Activated gamma-delta T cell treated with anti-CD3 and anti-CD28 coated beads, Interleukin-2, amount 50 U/mL, for 16 hours (primary cell): ENCODE results near the gene IL17B.
A peak's percentile ranks its signal among the peaks of the same experiment; 100 is the strongest.
"Not testable (repeated sequence)": the region's sequence is repeated elsewhere in the genome, so short reads cannot be mapped to it uniquely, and the experiment has no call there.

Source experiments
- DNase-seq: peaks from one replicate; pipeline ENCODE4 v3.0.0-alpha.2; 2020; ENCODE audit warnings: low read depth

The IL17B gene

GRCh38 chr5:149400304-149400703 is 21.2 kb upstream of the IL17B start:
- no peak for DNase-seq

DNA sequence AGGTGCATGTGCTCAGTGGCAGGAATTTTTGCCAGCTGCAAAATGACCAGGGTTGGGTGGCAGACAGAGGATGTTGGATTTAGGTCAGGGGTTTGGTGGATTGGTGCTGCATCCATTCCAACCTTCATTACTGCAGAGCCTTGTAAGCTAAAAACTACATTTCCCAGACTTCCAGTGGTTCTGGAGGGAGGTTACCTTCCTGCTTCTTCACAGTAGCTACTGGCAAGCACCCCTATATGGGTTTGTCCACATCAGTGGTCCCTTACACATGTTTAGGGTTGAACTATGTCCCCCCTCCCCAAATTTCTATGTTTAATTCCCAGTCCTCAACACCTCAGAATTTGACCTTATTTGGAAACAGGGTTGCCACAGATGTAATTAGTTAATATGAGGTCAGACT is 20.7 kb upstream of the IL17B start:
- DNase-seq: no peak

DNA sequence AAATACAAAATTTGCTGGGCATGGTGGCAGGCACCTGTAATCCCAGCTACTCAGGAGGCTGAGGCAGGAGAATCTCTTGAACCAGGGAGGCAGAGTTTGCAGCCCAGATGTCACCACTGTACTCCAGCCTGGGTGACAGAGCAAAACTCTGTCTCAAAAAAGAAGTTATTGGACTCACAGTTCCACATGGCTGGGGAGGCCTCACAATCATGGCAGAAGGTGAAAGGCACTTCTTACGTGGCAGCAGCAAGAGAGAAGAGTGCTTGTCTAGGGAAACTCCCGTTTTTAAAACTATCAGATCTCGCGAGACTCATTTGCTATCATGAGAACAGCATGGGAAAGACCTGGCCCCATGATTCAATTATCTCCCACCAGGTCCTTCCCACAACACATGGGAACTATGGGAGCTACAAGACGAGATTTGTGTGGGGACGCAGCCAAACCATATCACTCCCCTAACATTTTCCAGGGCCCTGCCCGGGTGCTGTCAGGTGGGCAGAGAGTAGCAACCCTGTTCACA is 19.7 kb upstream of the IL17B start:
- DNase-seq: not testable (repeated sequence)

- no peak for DNase-seq
Observed at GRCh38 chr5:149397530-149397929, 18.4 kb upstream of the IL17B start.

DNA sequence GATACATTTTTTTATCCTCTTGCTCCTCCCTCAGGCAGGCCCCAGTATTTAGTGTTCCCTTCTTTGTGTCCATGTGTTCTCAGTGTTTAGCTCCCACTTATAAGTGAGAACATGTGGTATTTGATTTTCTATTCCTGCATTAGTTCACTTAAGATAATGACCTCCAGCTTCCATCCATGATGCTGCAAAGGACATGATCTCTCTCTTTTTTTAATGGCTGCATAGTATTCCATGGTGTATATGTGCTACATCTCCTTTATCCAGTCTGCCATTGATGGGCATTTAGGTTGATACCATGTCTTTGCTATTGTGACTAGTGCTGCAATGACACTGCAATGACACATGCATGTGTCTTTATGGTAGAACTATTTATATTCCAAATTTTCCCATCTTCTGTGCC is 15.9 kb upstream of the IL17B start:
- DNase-seq: not testable (repeated sequence)

DNA sequence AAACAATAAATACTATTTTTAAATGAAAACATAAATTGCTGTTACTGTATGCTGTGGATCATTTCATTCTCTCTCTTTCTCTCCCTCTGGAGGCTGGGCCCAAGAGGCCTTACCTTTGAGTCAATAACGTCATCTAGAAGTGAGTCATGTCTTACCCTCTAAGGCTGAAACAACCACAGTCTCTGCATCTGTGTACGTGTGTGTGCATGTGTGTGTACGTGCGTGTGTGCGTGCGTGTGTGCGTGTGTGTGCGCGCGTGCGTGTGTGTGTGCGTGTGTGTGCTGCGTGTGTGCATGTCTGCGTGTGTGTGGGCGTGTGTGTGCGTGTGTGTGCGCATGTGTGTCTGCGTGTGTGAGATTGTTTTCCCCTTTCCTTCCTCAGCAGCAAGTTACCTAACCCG is 13.6 kb upstream of the IL17B start:
- no peak for DNase-seq

DNA sequence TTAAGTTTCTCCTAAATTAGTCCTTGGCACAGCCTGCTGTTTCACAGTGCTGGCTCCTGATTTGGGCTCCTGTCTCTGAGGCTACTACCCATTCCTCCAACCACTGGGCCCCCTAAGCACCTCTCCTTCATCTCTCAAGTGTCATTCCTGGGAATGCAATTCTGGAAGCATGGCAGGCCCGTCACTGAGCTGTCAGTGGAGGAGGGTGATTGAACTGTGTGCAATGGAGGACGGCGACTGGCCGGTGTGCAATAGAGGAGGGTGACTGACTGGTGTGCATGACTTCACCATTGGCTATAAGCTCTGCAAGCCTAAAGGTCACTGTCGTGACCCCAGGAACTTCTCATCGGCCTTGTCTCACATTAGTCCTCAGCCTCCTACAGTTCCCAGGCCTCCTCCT is 12.4 kb upstream of the IL17B start:
- no peak for DNase-seq

DNA sequence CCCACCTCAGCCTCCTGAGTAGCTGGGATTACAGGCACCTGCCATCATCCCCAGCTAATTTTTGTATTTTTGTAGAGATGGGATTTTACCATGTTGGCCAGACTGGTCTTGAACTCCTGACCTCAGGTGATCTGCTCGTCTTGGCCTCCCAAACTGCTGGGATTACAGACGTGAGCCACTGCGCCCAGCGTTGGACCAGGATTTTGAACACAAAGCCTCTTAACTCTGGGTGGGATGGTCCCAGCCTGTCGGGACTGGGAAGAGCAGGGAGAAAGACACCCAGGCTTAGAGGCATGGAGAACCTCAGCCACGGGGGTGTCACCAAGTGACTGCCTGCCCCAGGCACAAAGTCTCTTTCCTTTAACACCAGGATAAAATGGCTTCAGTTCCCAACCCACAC is 12.0 kb upstream of the IL17B start:
- not testable (repeated sequence) for DNase-seq

- DNase-seq: no peak
Observed at GRCh38 chr5:149389552-149390495, 10.7 kb upstream of the IL17B start.

DNA sequence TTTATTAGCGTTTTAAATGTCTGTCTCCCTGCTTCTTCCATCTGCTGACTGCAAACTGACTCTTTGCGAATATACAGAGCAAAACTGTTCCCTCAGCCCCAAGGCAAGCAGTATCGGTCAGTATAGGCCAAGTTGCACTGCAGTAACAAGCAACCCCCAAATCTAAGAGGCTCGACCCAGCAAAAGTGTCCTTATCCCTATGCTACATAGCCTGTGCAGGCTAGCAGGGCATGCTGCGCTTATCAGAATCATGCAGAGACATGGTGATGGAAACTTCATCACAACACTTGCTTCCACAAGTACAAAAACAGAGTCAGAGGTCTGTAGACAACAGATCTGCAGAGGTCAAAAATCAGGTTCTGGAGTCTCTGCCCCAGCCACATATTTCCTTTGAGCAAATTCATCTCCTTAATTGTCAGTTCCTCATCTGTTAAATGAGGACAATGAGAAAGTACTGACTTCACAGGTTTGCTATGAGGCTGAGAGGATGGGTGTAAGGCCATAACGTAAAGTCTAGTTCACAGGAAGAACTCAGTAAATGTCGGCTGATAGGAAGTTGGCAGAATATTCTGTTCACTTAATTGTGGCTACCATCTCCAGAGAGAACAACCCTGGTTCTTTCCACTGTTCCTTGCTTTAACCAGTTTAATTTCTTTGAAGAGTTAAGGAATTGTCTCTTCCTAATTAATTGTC is 9.6 kb upstream of the IL17B start:
- no peak for DNase-seq

DNA sequence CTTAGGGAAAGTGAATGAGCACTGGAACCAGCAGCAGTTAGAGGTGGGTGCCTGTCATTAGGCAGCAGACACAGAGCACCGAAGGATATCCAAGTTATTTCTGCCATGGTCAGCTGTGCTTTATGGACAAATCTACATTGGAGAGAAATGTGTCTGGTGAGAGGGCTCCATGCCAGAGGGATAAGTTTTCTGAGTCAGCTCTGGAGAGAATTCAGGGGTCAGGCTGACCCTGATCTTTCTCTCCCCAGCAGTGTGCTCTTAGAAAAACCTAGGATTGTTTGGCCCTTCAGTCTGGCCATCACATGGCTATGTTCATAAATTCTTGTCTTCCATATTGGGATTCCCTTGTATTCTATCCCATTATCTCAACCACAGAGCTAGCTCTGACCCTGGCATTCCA is 8.9 kb upstream of the IL17B start:
- DNase-seq: no peak

DNA sequence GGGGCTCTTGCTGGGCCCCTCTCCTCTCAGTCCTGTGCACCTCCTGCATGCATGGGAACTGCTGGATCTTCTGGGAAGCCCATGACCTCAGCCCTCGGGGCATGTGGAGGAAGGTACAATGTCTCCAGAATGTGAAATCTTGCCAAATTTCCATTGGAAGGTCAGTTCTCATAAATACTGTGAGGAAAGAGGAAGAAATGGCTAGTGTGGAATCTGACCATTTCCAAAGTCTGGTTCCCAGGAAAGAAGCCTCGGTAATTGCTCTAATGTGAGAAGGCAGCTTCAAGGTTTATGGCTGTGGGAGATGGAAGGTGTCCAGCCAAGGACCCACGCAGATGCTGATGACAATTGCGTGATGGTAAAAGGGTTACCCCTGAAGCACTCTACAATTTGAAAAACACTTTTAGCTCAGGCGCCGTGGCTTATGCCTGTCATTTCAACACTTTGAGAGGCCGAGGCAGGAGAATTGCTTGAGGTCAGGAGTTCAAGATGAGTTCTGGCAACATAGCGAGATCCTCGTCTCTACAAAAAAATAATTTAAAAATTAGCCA is 8.1 kb upstream of the IL17B start:
- DNase-seq: no peak

DNA sequence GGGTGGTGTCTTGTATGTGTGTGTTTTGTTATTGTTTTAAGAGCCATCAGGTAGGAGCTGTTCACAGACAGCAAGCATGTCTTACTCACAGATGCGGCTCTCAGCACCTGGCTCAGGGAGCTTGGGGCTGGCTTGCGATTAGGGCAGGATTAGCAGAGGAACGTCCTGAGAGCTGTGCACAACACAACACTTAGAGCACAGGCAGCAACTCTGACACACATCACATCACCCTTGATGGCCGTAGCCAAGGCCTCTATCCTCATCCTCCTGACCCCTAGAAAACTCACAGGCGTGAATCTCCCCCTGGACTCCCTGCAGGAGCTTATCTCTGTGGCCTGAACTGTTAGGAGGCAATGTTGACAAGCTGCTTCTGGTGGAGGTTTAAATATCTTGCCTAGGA is 7.1 kb upstream of the IL17B start:
- no peak for DNase-seq

- DNase-seq: no peak
Observed at GRCh38 chr5:149383399-149383798, 4.3 kb upstream of the IL17B start.

DNA sequence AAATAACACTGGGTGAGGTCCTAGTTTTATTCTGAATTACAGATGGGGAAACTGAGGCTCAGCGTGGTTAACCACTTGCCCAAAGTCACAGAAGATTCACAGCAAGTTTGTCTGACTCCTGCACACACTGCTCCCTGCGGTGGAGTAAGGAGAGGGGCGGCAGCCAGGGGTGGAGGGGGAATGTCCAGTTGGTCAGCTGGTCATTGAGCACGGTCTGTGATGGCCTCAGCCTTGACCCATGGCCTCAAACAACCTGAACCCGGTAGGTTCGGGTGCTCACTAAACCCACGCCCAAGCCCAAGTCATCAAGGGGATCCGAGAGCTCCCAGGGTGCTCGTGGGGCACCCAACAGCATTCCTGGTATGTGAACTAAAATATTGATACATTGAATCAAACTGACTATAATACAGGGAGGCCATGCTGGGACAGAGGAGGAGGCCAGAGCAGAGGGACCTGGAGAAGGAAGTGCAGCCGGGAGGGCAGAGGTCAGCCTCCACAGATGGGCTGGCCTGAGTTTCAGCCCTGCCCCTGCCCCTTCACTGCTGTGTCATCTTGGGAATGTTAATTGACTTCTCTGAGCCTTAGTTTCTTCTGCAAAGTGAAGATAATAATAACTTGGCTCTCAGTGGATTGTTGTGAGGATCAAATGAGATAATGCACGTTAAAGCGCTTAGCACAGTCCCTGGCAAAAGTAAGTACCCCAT is 3.6 kb upstream of the IL17B start:
- DNase-seq: no peak

- peak; percentile 57 for DNase-seq
Observed at GRCh38 chr5:149381986-149382338, 2.9 kb upstream of the IL17B start.

GRCh38 chr5:149381261-149381985 is 2.3 kb upstream of the IL17B start:
- DNase-seq: no peak

- DNase-seq: no peak
Observed at GRCh38 chr5:149380466-149381121, 1.5 kb upstream of the IL17B start.

DNA sequence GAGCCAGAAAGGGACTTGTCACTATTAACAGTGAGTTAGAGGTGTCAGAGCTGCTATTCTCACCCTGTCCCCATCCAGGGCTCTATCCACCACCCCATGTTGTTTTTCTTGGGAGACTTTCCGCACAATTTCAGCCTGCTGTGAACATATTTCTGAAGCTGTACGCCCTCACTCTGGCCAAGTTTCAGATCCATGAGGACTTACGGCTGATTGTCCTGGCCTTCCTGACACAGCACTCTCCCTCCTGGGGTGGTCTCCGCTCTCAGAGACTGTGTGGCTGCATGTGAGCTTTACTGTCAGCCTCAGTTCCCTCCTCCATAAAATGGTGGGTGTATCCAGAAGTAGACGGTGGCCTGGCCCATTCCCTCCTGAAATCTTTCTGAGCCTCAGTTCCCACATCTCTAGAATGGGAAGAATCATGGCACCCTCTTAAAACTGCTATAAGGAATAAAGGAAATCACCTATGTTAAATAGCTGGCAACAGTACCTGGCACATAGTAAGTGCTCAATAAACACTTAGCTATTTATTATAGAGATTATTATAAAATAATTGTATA is 804 bp upstream of the IL17B start:
- no peak for DNase-seq

- DNase-seq: no peak
Observed at GRCh38 chr5:149378241-149378820, 761 bp downstream of the IL17B start.
